HG03095 (cell line): ENCODE measurements around the gene MPC1.
"Not testable (repeated sequence)": the region's sequence is repeated elsewhere in the genome, so short reads cannot be mapped to it uniquely, and the experiment has no call there.

ENCODE experiments used
- ATAC-seq: cut with Tn5 transposase; IDR thresholded peaks from one replicate; pipeline ENCODE4 v1.9.1; 2021; ENCODE audit warnings: moderate library complexity; ENCODE audit not compliant: unreplicated experiment

The MPC1 gene

DNA sequence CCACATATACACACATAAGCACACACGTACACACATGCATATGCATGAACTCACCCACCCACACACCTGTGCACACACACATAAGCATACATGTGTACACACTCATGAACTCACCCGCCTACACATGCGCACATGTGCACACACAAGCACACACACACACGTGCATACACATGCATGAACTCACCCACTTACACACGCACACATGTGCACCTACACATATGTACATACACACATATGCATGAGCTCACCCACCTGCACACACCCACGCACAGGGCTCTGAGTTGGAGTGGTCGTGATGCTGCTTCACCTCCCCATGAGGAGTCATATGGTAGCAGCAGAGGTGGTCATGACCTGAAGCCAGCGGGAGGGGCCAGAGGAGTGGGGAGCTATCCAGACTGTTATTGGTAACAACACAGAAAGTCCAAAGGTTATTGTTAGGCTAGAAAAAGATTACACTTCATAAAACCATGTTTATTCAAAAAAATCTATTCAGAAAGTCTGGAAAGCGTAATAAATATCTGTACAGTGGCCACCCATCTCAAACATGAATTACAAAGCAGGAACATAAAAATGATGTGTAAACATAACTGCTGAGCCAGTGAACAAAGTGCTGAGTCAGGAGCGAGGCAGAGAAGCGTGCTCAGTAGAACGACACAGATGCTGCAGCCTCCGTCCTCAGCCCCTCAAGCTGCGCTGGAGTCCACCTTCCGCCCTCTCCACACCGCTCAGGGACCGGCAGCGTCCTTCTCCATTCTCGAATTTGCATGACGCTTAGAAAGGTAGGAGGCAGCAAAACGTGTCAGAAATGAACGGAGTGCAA, 26.4 kb upstream of the MPC1 start:
- ATAC-seq, result no peak

DNA sequence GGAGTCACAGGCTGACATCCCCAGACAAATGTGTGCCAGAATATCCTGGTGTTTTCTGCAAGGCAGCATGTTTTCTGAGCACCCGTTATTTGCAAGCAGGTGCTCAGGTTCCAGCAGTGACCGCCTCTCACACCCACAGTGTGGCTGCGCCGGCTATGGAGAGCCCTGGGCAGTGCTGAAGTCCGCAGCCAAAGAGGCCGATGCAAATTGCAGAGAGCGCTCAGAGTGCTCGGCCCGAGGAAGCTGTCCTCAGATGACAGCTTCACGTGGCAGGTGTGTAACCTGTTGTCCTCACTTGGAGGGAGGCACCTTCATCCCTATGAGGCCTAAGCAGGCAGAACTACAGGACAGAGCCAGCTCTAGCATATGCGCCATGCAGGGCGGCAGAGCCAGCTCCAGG, 23.5 kb upstream of the MPC1 start:
- no peak for ATAC-seq

DNA sequence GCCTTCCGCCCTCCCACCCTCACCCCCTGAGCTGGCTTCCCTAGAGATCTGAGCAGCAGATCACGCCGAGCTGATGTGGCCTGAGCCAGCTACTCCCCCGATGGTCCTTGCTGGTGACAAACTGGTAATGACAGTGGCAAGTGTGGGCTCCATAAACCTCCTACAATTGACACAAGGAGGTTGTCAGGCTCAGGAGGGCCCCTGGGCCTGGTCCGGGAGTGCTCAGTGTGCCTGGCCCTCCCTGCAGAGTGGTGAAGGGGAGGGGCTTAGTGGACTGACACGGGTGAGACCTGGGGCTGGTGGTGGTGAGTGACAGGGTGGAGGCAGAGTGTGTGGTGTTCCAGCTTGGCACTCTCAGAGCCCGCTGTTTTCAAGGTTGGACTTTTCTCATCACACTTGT, 22.6 kb upstream of the MPC1 start:
- no peak for ATAC-seq

DNA sequence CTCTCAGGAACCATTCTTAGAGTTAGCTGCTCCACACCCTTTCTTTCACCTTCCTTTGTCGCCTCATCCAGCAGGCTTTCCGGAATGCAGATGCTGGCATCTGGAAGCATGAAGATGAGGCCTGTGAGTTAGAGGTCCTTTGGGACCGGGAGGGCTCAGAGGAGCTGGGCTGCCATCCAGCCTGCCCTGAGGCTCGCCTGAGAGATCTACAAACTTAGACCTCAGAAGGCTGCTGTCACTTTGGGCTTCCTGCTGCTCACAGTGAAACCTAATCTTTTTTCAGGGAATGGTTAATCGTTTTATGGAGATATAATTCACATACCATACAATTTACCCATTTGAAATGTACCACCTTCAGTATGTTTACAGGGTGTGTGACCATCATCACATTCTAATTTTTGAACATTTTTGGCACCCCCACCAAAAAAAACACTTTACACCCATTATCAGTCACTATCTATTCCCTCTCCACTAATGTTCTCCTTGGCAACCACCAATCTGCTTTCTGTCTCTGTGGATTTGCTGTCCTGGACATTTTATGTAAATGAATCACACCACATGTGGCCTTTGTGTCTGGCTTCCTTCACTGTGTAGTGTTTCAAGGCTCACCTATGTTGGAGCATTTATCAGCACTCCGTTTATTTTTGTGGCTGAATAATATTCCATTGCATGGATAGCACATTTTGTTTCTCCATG, 20.0 kb upstream of the MPC1 start:
- no peak for ATAC-seq

DNA sequence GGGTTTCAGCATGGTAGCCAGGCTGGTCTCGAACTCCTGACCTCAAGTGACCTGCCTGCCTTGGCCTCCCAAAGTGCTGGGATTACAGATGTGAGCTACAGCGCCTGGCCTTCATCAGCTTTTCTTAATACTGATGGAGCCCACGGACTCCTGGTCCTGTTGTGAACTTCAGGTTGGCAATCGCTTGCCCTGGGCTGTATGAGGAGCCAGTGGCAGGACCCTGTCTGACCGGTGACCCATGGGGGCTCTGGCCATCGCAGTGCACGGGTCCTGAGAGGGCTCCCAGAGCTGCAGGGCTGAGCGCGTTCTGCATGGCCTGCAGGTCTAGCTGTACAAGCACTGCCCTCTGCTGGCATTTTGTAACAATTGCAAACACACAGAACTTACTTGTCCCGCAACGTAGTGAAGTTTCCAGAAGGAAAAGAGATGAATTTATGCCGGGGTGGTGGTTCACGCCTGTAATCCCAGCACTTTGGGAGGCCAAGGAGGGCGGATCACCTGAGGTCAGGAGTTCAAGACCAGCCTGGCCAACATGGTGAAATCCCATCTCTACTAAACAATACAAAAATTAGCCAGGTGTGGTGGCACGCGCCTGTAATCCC, 18.0 kb upstream of the MPC1 start:
- ATAC-seq, result peak; percentile 83

DNA sequence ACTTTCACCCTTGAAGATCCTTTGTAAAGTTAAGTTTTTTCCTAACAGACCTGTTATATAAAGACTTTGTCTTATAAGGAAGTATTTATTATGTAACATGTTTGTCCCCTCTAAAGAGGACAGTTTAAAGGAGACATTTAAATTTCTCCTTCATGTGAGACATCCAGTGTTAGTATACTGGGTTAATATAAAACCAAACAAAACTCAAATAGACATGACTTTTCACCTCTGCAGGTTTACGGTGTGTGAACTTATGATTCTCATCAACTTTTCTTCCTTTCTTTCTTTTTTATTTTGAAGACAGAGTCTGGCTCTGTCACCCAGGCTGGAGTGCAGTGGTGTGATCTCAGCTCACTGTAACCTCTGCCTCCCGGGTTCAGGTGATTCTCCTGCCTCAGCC, 17.4 kb upstream of the MPC1 start:
- ATAC-seq, result no peak

DNA sequence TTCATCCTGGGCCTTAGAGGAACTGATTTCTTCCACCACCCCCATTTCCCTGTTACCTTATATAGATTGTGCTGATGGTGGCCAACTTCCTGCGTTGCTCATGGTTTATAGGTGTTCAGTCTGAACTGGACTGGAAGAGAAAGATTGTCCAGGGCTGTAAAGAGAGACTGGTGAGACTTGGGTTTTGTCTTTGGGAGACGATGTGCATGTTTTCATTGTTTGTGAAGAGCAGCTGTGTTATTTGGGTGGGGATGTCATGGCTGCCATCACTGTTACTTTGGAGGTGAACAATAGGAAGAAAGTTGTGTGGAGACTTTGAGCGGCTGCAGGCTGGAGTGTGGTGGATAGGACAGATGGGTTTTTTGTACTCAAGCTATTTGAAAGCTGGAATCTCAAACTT, 15.6 kb upstream of the MPC1 start:
- ATAC-seq, result no peak

DNA sequence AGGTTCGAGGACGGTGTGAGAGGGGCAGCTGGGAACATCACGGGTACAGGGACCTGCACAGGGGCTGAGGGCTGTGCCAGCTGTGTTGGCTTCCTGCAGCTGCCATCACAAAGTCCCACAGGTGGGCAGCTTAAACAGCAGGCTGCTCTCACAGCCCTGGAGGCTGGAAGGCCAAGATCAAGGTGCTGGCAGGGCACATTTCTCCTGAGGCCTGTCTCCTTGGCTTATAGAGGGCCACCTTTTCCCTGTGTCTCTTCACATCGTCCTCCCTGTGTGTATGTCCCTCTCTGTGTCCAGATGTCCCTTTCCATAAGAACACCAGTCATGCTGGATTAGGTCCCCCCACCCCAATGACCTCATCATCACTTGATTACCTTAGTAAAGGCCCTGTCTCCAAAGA, 15.1 kb upstream of the MPC1 start:
- no peak for ATAC-seq

DNA sequence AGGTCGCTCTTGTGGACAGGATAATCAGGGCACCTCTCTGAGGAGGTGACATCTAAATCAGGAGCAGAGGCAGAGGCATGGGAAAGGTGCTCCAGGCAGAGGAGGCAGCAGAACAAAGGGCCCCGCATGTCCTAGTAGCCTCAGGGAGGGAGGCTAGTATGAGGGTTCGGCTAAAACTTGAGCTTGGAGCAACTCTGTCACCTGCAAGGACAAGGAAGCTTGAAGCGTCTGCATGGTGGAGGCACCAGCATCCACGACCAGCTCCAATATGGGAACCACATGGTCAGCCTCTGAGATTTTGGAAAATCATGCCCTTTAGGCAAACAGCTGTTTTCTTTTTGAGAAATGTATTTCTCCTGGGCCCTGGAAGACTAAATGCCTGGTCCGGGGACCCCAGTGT, 13.0 kb upstream of the MPC1 start:
- ATAC-seq, result no peak

DNA sequence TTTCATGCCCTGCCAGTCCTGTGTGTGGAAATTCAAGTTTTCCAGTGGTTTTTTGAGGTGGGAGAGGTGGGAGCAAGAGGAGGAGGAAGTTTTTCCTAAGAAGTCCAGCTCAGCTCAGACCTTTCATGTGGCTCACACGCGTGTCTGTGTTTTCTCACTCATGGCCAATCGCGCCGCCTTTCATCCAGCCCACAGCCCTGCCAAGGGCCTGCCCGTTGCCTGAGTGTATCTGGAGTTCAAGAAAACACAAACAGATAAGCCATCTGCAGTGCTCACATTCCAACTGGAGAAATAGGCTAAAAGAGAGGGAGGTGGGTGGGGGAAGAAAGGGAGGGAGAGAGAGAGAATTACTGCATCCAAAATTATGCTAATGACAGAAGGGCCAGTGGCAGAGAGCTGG, 12.6 kb upstream of the MPC1 start:
- ATAC-seq, result no peak

DNA sequence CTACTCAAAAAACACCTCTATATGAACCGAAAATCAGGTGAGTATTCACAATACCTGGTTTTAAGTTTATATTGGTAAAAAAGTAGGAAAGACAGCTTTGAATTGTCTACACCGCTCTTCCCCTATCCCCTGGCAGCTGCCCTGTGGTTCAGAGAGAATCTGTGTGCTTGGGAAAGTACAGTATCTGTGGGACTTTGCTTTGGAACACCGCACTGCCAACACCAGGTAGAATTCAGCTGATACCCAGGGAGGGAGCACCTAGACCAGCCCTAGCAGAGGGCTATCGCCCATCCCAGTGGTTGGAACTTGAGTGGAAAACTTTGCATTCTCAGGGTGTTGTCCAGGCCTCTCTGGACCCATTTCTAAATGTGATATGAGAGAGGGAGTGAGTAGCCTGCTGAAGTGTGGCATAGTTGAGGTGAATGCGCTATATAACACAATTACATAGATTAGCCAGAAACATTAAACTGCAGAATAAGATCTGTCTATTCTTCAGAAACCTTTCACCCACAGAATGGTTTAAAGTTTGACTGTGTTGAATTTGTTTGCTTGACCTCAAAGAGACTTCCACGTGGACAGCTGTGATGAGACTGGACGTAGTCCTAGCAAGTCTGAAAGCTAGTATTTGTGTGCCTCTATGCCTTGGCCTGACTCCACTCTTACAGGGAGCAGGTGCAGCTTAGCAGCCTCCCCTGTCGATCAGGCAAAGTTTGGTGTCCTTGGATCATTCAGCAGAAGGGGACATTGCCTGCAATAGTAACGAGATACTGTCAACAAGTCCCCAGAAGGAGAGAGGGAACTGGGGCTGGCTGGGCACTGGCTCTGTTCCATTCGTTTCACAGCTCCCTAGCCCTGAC, 11.5 kb upstream of the MPC1 start:
- no peak for ATAC-seq

DNA sequence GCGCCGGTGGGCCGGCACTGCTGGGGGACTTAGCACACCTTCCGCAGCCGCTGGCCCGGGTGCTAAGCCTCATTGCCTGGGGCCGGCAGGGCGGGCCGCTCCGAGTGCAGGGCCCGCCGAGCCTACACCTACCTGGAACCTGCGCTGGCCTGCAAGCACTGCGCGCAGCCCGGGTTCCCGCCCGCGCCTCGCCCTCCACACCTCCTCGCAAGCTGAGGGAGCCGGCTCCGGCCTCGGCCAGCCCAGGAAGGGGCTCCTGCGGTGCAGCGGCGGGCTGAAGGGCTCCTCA, 10.7 kb upstream of the MPC1 start:
- ATAC-seq, result no peak

DNA sequence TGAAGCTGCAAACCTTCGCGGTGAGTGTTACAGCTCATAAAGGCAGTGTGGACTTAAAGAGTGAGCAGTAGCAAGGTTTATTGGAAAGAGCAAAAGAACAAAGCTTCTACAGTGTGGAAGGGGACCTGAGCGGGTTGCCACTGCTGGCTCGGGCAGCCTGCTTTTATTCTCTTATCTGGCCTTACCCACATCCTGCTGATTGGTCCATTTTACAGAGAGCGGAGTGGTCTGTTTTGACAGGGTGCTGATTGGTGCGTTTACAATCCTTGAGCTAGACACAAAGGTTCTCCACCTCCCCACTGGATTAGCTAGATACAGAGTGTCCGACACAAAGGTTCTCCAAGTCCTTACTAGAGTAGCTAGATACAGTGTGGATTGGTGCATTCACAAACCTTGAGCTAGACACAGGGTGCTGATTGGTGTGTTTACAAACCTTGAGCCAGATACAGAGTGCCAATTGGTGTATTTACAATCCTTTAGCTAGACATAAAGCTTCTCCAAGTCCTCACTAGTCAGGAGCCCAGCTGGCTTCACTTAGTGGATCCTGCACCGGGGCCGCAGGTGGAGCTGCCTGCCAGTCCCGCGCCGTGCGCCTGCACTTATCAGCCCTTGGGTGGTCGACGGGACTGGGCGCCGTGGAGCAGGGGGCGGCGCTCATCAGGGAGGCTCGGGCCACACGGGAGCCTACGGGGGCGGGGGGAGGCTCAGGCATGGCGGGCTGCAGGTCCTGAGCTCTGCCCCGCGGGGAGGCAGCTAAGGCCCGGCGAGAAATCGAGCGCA, 10.2 kb upstream of the MPC1 start:
- not testable (repeated sequence) for ATAC-seq

DNA sequence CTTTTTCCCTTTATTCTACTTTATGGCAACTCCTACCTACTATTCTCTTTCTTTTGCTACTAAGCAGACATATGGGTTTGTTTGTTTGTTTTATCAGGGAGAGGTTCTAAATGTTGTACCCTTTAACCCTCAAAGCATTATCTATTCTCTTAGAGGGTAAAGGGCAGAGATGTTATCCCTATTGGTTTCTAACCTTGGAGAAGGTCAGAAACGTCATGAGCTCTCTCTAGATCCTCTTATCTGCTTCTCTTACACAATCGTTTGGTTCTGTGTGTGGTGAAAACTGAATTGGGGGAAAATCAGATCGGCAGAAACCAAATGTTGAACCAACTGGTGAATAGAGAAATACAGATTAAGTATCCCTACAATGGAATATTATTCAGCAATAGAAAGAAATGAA, 6.4 kb upstream of the MPC1 start:
- no peak for ATAC-seq

DNA sequence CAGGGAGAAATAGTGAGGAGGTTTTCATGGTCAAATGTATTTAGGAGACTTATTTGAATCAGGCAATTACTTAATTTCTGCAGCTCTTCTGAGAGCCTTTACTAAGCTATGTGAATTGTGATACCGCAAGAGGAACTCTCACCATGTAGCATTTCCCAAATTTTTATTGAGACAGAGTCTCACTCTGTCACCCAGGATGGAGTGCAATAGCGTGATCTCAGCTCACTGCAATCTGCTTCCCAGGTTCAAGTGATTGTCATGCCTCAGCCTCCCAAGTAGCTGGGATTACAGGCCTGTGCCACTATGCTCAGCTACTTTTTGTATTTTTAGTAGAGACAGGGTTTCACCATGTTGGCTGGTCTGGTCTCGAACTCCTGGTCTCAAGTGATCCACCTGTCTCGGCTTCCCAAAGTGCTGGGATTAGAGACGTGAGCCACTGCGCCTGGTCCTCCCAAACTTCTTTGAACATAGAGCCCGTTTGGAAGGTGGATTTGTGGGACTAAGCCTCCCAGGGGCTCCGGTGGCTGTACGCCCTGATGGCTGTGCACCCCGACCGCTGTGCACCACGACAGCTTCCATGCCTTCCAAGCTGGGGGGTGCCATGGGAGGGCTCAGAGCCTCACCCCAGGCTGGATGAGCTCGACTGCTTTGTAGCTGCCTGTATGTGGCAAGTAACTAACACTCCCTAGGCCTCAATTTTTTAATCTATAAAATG, 5.7 kb upstream of the MPC1 start:
- ATAC-seq, result no peak

DNA sequence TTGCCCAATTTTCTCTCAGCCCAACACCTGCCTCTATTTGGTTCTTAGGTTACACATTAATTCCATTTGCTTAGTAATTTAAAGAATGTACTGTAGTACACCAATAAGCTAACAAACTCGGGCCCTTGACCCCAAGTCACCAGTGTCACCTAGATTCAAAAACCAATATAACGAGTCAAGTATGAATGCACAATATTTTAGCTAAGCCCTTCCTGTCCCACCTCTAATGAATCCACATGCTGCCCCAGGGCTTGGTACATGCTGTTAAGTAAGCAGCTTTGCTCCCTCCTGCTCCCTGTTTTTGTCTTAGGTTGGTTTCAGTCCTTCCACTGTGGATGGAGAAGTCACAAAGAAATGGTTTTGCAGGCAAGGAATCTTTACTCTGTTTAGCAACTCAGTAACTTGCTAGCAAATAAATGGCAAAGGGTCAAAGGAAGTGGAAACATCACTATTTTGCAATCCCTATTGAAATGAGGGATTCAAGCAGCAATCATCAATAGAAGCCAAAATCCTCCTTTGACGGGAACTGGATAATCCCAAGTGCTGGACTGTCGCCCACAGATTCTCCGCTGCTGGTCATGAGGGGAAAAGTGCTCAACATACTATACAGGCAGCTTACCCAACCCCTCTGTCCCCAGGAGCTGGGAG, 5.0 kb upstream of the MPC1 start:
- no peak for ATAC-seq

DNA sequence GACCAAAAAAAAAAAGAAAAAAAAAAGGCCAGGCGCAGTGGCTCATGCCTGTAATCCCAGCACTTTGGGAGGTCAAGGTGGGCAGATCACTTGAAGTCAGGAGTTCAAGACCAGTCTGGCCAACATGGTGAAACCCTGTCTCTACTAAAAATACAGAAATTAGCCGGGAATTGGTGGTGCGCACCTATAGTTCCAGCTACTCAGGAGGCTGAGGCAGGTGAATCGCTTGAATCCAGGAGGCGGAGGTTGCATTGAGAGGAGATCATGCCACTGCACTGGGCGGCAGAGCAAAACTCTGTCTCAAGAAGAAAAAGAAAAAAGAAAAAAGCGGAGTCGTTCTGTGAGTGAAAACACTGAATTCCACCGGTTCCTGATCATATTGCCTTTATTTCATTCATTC, 4.4 kb upstream of the MPC1 start:
- ATAC-seq, result not testable (repeated sequence)

DNA sequence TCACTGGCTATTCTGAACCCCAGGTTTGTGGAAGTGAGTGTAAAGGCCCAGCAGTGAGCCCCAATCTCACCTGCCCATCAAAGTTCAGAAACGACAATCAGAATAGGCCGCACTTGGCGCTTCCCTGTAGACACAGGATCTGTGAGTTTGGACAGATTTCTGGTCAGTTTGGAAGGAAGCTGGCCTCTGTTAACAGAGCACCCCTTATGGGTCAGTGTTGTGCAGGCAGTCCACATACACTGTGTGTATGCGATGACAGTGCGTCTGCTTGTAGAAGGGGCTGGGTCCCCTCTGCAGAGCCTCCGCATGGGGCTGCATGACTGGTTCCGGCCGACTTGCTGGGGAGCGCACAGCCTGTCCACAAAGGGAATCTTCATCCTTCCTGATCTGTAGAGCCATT, 3.4 kb upstream of the MPC1 start:
- no peak for ATAC-seq

DNA sequence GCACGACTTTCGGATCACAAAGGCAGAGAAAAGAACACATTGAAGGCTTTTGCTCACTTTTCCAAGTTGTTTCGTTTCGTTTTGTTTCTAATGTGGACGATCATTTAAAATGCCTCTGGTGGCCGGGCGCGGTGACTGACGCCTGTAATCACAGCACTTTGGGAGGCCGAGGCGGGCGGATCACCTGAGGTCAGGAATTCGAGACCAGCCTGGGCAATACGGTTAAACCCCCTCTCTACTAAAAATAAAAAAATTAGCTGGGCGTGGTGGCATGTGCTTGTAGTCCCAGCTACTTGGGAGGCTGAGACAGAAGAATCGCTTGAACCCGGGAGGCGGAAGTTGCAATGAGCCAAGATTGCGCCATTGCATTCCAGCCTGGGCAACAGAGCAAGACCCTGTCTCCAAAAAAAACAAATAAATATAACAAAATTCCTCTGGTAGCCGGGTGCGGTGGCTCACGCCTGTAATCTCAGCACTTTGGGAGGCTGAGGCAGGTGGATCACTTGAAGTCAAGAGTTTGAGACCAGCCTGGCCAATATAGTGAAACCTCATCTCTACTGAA, 1.1 kb upstream of the MPC1 start:
- not testable (repeated sequence) for ATAC-seq
